Thoracic aorta endothelial cell (primary cell): ENCODE results near the gene TAAR1. TPM values are rescaled to one million over a fixed set of nuclear protein-coding genes. Genes with fewer than 3 reads are reported as not detected.

Experiments
- total RNA-seq: library from RNA; depleted of rRNA; stranded (reverse); fragments of >200 nt; gene quantifications from 2 replicates; pipeline ENCODE4 v1.2.3, GENCODE V29; 2012

Gene TAAR1, protein sequence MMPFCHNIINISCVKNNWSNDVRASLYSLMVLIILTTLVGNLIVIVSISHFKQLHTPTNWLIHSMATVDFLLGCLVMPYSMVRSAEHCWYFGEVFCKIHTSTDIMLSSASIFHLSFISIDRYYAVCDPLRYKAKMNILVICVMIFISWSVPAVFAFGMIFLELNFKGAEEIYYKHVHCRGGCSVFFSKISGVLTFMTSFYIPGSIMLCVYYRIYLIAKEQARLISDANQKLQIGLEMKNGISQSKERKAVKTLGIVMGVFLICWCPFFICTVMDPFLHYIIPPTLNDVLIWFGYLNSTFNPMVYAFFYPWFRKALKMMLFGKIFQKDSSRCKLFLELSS
- not detected in 2 replicates for total RNA-seq

DNA sequence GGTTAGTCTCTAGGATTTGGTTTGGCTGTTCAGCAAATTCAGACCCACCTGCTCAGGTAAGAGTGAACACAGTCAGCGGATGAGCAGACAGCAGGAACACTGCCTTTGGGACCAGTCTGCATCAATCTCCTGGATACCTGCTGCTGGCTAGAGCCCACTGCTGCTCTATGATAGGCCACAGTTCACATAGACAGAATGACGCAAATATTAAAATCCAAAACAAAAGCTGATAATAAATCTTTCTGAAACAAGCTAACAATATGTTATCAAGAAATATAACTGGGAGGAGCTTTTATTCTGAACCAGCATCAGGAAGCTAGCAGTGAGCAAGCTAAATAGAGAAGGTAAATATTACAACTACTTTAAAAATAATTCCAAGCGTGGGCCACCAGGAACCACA, at the start of gene TAAR1:
Gene TAAR1, minus strand, starts transcription at position 101 of the 400 bp plus-strand sequence. CDS start 13,179 bp downstream, outside the sequence.

DNA sequence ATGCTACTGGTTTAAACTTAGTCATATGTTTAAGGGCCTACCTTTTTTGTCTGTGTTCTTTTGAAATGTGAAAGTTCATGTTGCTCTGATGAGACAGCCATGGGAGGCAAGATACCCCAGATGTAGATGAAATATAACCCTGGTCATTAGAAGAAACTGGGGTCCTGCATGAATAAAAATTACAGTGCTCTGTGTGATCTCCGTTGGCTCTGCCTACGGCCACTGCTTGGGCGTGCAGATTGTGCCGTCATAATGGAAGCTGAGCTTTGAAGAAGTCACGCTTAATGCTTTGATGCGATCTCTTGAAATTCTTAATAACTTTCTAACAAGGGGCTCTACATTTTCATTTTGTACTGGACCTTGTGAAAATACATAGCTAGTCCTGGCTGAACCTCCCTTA, 34.8 kb downstream of the TAAR1 start, which contains the start of gene TAAR2:
Gene TAAR2, minus strand, starts transcription at position 101 of the 400 bp plus-strand sequence. Its CDS starts 0 bp downstream, at position 101.

Other genes with a start within 250 kb of the TAAR1 start
- 30.1 and 38.6 TPM in 2 replicates for gene STX7, start 146.1 kb downstream of the TAAR1 start, total RNA-seq
- gene TAAR9, start 120.9 kb downstream of the TAAR1 start, total RNA-seq: not detected in 2 replicates
- not detected in 2 replicates for gene TAAR8, start 106.5 kb downstream of the TAAR1 start, total RNA-seq
- gene TAAR6, start 88.9 kb downstream of the TAAR1 start, total RNA-seq: not detected in 2 replicates
- not detected in 2 replicates for gene TAAR5, start 69.4 kb downstream of the TAAR1 start, total RNA-seq
- not detected in 2 replicates for gene TAAR2, start 34.9 kb downstream of the TAAR1 start, total RNA-seq
- gene VNN1, start 54.9 kb upstream of the TAAR1 start, total RNA-seq: 0.07 TPM in 1 of 2 replicates, not detected in the other
- not detected in 2 replicates for gene VNN2, start 98.7 kb upstream of the TAAR1 start, total RNA-seq
- gene SLC18B1, start 139.5 kb upstream of the TAAR1 start, total RNA-seq: 13.1 and 13.4 TPM in 2 replicates
- 910 and 958 TPM in 2 replicates for gene RPS12, start 155.4 kb upstream of the TAAR1 start, total RNA-seq